ENCODE data around the gene CYB5D1.
A peak's percentile ranks its signal among the peaks of the same experiment; 100 is the strongest.

The CYB5D1 gene

GRCh38 chr17:7833795-7834541 is 23.8 kb upstream of the CYB5D1 start, which contains the start of gene KDM6B:
Gene KDM6B (plus strand): TSS chr17:7834217. CDS start chr17:7845555, 11,338 bp downstream.
- DNase-seq, result peak in 47 of 51 donors; percentile 35 to 94 (median 77)

- peak in 8 of 51 donors; percentile 39 to 57 (median 49) for DNase-seq
These were observed 23.3 kb upstream of the CYB5D1 start for GRCh38 chr17:7834542-7834956.

- peak; percentile 77 to 98 (median 95) for DNase-seq
These were observed 22.6 kb upstream of the CYB5D1 start for GRCh38 chr17:7834957-7835813.

- DNase-seq, result peak in 41 of 51 donors; percentile 21 to 79 (median 61)
These were observed 21.8 kb upstream of the CYB5D1 start for GRCh38 chr17:7835814-7836595.

GRCh38 chr17:7836596-7837407 is 21.0 kb upstream of the CYB5D1 start:
- peak in 44 of 51 donors; percentile 15 to 88 (median 60) for DNase-seq

- DNase-seq, result no peak
These were observed 20.3 kb upstream of the CYB5D1 start for GRCh38 chr17:7837408-7838088.

- DNase-seq, result peak in 24 of 51 donors; percentile 8 to 77 (median 50)
These were observed 19.4 kb upstream of the CYB5D1 start for GRCh38 chr17:7838090-7839075.

- no peak for DNase-seq
These were observed 18.5 kb upstream of the CYB5D1 start for GRCh38 chr17:7839190-7839875.

- DNase-seq, result no peak
These were observed 17.9 kb upstream of the CYB5D1 start for GRCh38 chr17:7839876-7840261.

GRCh38 chr17:7840441-7840840 is 17.4 kb upstream of the CYB5D1 start:
- DNase-seq, result no peak

- DNase-seq, result no peak
These were observed 16.9 kb upstream of the CYB5D1 start for GRCh38 chr17:7840875-7841274.

- DNase-seq, result peak in 46 of 51 donors; percentile 54 to 95 (median 87)
These were observed 16.3 kb upstream of the CYB5D1 start for GRCh38 chr17:7841396-7841914.

- peak; percentile 68 to 95 (median 89) for DNase-seq
These were observed 15.9 kb upstream of the CYB5D1 start for GRCh38 chr17:7841915-7842379.

GRCh38 chr17:7842380-7843256 is 15.2 kb upstream of the CYB5D1 start:
- peak in 37 of 51 donors; percentile 32 to 92 (median 65) for DNase-seq

- DNase-seq, result peak in 3 of 51 donors; percentile 62 to 68 (median 63)
These were observed 14.6 kb upstream of the CYB5D1 start for GRCh38 chr17:7843257-7843535.

GRCh38 chr17:7843536-7844291 is 14.1 kb upstream of the CYB5D1 start:
- peak in 47 of 51 donors; percentile 35 to 88 (median 67) for DNase-seq

All from hypothalamus (tissue), 51 donors.